Tibial nerve (tissue), 4 donors: Measurements from ENCODE around the gene NFIA. TPM values are rescaled to one million over a fixed set of nuclear protein-coding genes. Genes with fewer than 3 reads are reported as not detected.

Experiments used
- DNase-seq, 2 donors: peaks; one replicate each; pipeline ENCODE4 v3.0.0-alpha.2; 2019; ENCODE audit warnings: low spot score in 2 of 2
- H3K27ac ChIP-seq, 4 donors: fragments of 200-600 bp; sonication (generic) in 3 of 4; one replicate each; pipeline ENCODE4 v1.5.1; 2017 to 2019; ENCODE audit warnings: mild to moderate bottlenecking in 1 of 4
- H3K27me3 ChIP-seq, 2 donors: fragments of 200-600 bp; sonication (generic) in 1 of 2; one replicate each; pipeline versions ENCODE4 v1.5.1 to v1.6.0; 2017 to 2019
- H3K36me3 ChIP-seq, 3 donors: fragments of 200-600 bp; sonication (generic); one replicate each; pipeline ENCODE4 v1.5.1; 2018 to 2019
- H3K4me1 ChIP-seq, 4 donors: fragments of 200-600 bp; sonication (generic) in 3 of 4; one replicate each; pipeline ENCODE4 v1.5.1; 2017 to 2019
- H3K4me3 ChIP-seq, 4 donors: fragments of 200-600 bp; sonication (generic) in 3 of 4; one replicate each; pipeline ENCODE4 v1.5.1; 2017 to 2019; ENCODE audit warnings: mild to moderate bottlenecking in 1 of 4, moderate library complexity in 1 of 4
- H3K9me3 ChIP-seq, 4 donors: fragments of 200-600 bp; sonication (generic) in 3 of 4; one replicate each; pipeline ENCODE4 v1.5.1; 2017 to 2019
- CTCF ChIP-seq, 5 experiments: fragments of 200-600 bp in 3 of 5; fragments of 450-650 bp in 2 of 5; sonication (generic) in 3 of 5; IDR thresholded peaks; one replicate each; pipeline ENCODE4 v1.5.1; 2016 to 2019; ENCODE audit warnings: antibody characterized with exemption in 5 of 5, mild to moderate bottlenecking in 3 of 5, moderate library complexity in 2 of 5
- EP300 ChIP-seq, 2 donors: sonication (generic); formaldehyde crosslinking; IDR thresholded peaks; one replicate each; pipeline ENCODE4 v1.6.1; 2017; ENCODE audit warnings: antibody characterized with exemption in 2 of 2, mild to moderate bottlenecking in 1 of 2
- POLR2A ChIP-seq, 2 donors: fragments of 450-650 bp; IDR thresholded peaks; one replicate each; pipeline ENCODE4 v1.6.1; 2017; ENCODE audit warnings: antibody characterized with exemption in 2 of 2, mild to moderate bottlenecking in 2 of 2, moderate library complexity in 2 of 2
- WGBS, 2 donors: methylation state at CpG; one replicate each; pipeline ENCODE4 v1.1.5; 2018; 5-methylcytosine and 5-hydroxymethylcytosine counted together
- total RNA-seq, 4 donors: library from RNA; depleted of rRNA; stranded (reverse); fragments of >200 nt; gene quantifications; one replicate each; pipeline ENCODE4 v1.1.0, GENCODE V29; 2016

Gene NFIA
- total RNA-seq, 4 donors from 2014 or later, result 71.2 to 81.4 (median 75.7) TPM

GRCh38 chr1:61448914-61449313, 366.6 kb downstream of the NFIA start:
- Histone ChIP-seq H3K4me1 (peaks cover 0 to 98% (median 52%) of the 10 kb centered on the region in 4 donors), H3K9me3 (no peaks in the 10 kb centered on the region), H3K27me3 (no peaks in the 10 kb centered on the region), H3K27ac (peak overlapping the region; percentile 55 to 80 (median 66)), H3K4me3 (no peak overlapping the region), H3K36me3 (no peaks in the 10 kb centered on the region)
- TF ChIP-seq CTCF (IDR thresholded peaks at IDR 0.05), result no peak
- TF ChIP-seq EP300 (IDR thresholded peaks at IDR 0.05), result peak; percentile 67 to 96
- peak; percentile 70 to 90 for DNase-seq
- 57 to 64% methylated on average over 9 of the region's 9 CpGs for WGBS, 2 donors

GRCh38 chr1:61449410-61449809, 367.0 kb downstream of the NFIA start:
- Histone ChIP-seq H3K27me3 (no peaks in the 10 kb centered on the region), H3K4me3 (no peak overlapping the region), H3K9me3 (no peaks in the 10 kb centered on the region), H3K27ac (peak overlapping the region; percentile 55 to 77 (median 66)), H3K36me3 (no peaks in the 10 kb centered on the region), H3K4me1 (peaks cover 0 to 98% (median 53%) of the 10 kb centered on the region in 4 donors)
- DNase-seq, result no peak
- TF ChIP-seq EP300 (IDR thresholded peaks at IDR 0.05) (no peak), POLR2A (IDR thresholded peaks at IDR 0.05) (no peak), CTCF (IDR thresholded peaks at IDR 0.05) (no peak)
- WGBS, 2 donors, result 75 to 81% methylated on average over 5 of the region's 5 CpGs

DNA sequence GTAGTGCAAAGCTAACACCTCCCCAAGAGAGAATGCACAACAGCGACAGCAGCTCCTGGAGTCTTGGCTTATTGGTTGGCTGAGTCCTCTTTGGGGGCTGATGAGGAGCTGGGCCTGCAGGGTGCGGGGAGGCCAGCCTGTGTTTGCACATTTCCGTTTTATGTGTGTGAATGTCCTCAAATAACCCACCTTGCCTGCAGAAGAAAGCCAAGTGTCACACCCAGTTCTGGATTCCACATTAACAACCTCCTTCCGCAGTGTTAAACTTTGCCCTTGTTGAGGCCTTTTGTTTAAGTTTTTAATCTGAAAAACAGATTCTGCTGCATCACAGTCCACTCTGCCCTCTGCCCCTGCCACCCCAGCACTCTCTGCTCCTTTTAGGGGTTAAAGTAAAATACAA, 368.1 kb downstream of the NFIA start:
- 23 to 29% methylated on average over 4 of the region's 4 CpGs for WGBS, 2 donors
- TF ChIP-seq POLR2A (IDR thresholded peaks at IDR 0.05) (no peak), EP300 (IDR thresholded peaks at IDR 0.05) (peak in 1 of 2 donors; percentile 54)
- no peak for DNase-seq

GRCh38 chr1:61450872-61451571, 368.7 kb downstream of the NFIA start:
- peaks cover 0 to 85% (median 46%) of the 10 kb centered on the region in 4 donors for H3K4me1 ChIP-seq
- peaks cover 0 to 9% (median 0%) of the 10 kb centered on the region in 3 donors for H3K36me3 ChIP-seq
- H3K4me3 ChIP-seq, result no peak overlapping the region
- no peaks in the 10 kb centered on the region for H3K9me3 ChIP-seq
- H3K27ac ChIP-seq, result peak overlapping the region in 3 of 4 donors; percentile 55 to 77 (median 75)
- DNase-seq, result no peak
- TF ChIP-seq CTCF (IDR thresholded peaks at IDR 0.05) (no peak), POLR2A (IDR thresholded peaks at IDR 0.05) (no peak), EP300 (IDR thresholded peaks at IDR 0.05) (no peak)
- 52 to 53% methylated on average over 14 of the region's 14 CpGs for WGBS, 2 donors
- H3K27me3 ChIP-seq, result no peaks in the 10 kb centered on the region

More for the DNA sequence above, 368.1 kb downstream of the NFIA start:
- Histone ChIP-seq H3K27me3 (no peaks in the 10 kb centered on the region), H3K36me3 (peaks cover 0 to 4% (median 0%) of the 10 kb centered on the region in 3 donors), H3K4me3 (no peak overlapping the region), H3K4me1 (peaks cover 0 to 91% (median 48%) of the 10 kb centered on the region in 4 donors), H3K27ac (peak overlapping the region in 3 of 4 donors; percentile 56 to 77 (median 75)), H3K9me3 (no peaks in the 10 kb centered on the region)

DNA sequence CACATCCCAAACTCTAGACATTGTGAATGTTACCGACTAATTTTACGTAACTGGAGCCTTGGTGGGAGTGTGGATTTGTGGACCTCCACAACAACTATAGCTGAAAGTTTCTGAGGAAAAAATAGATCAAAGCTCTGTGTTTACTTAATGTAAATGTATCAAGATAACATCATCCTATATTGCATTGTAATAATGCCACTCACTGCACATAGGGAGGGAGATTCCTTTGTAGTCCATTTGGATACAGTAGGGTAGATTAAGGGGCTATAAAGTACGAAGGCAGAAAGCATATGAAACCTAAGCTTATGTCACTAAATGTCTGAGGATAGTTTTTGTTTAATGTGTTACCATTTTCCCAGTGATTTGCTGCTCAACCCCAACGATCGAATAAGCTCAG, 369.2 kb downstream of the NFIA start:
- WGBS, 2 donors, result 71 to 74% methylated on average over 5 of the region's 5 CpGs
- no peak for TF ChIP-seq EP300 (IDR thresholded peaks at IDR 0.05)
- Histone ChIP-seq H3K4me1 (peaks cover 0 to 79% (median 43%) of the 10 kb centered on the region in 4 donors), H3K9me3 (no peaks in the 10 kb centered on the region), H3K4me3 (no peak overlapping the region), H3K27ac (peak overlapping the region in 3 of 4 donors; percentile 55 to 77 (median 75)), H3K36me3 (peaks cover 0 to 9% (median 0%) of the 10 kb centered on the region in 3 donors), H3K27me3 (no peaks in the 10 kb centered on the region)
- DNase-seq, result no peak
